Measurements from ENCODE around the gene CAMK2A.

The CAMK2A gene

GRCh38 chr5:150317048-150318003 is 27.8 kb upstream of the CAMK2A start:
- no peak for TF ChIP-seq CTCF (conservative IDR thresholded peaks at IDR 0.05; ENCODE audit: low read depth, low read length)
- H3K4me3 ChIP-seq (ENCODE audit: low read depth, low read length): no peak overlapping the region
- peak; percentile 95 for DNase-seq (ENCODE audit: low read depth)

GRCh38 chr5:150316320-150316719 is 26.7 kb upstream of the CAMK2A start:
- no peak for DNase-seq (ENCODE audit: low read depth)
- no peak for TF ChIP-seq CTCF (conservative IDR thresholded peaks at IDR 0.05; ENCODE audit: low read depth, low read length)
- no peak overlapping the region for H3K4me3 ChIP-seq (ENCODE audit: low read depth, low read length)

DNA sequence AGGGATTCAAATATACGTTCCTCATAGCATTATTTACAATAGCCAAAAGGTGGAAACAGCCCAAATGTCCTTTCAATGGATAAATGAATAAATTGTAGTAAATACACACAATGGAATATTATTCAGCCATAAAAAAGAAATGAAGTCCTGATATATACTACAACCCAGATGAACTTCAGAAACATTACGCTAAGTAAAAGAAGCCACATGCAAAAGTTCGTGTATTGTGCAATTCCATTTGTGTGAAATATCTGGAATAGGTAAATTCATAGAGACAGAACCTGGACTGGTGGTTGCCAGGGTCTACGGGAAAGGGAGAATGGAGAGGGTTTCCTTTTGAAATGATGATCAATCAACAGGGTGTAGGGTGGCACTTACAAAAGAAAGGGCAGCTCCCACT is 25.7 kb upstream of the CAMK2A start:
- DNase-seq (ENCODE audit: low read depth): no peak
- TF ChIP-seq CTCF (conservative IDR thresholded peaks at IDR 0.05; ENCODE audit: low read depth, low read length): no peak
- no peak overlapping the region for H3K4me3 ChIP-seq (ENCODE audit: low read depth, low read length)

DNA sequence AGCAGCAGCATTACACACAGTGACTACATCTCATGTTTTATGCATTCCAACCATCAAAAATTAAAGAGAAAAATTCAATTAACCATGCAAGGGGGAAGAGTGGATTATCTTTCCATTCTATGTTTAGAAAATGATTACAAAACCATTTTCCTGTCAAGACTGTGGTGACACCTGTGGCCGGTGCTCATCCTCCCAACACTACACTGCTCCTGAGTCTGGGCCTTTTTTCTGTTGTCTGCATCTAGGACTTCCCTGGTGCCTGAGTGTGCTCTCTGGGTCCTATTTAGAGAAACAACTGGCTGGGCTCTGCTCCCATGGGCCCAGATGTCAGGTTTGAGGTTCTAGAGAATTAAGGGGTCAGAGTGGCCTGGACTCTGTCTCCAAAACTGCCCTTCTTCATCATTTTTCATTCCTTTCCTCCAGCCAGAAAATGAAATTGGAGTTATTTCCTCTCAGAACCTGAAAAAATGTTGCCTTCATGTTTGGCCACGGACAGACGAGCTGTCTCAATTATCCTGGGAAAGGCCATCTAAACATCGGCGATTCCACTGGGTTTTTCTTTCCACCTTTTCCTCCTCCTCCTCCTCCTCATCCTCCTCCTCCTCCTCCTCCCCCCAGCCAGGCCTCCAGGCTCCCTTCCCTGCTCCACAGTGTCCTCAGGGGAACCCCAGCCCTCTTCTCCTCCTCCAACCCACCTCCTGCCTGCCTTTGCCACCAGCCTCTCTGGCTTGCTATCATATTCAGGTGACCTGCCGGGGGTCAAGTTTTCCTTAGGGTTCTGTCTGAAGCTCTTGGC is 24.5 kb upstream of the CAMK2A start:
- TF ChIP-seq CTCF (conservative IDR thresholded peaks at IDR 0.05; ENCODE audit: low read depth, low read length): no peak
- H3K4me3 ChIP-seq (ENCODE audit: low read depth, low read length): no peak overlapping the region
- DNase-seq (ENCODE audit: low read depth): no peak

DNA sequence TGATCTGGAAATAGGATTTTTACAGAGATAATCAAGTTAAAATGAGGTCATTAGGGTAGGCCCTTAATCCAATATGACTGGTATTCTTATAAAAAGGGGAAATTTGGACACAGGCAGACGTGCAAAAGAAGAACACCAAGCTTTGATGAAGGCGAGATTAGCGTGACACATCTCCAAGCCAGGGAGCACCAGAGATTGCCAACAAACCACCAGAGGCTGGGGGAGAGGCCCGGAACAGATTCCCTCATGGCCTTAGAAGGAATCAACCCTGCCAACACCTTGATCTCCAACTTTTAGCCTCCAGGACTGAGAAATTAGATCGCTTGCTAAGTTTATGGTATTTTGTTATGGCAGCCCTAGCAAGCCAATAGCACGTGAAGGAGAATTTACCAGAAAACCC is 23.9 kb upstream of the CAMK2A start:
- H3K4me3 ChIP-seq (ENCODE audit: low read depth, low read length): no peak overlapping the region
- no peak for DNase-seq (ENCODE audit: low read depth)
- TF ChIP-seq CTCF (conservative IDR thresholded peaks at IDR 0.05; ENCODE audit: low read depth, low read length): no peak

GRCh38 chr5:150312518-150312917 is 22.9 kb upstream of the CAMK2A start:
- H3K4me3 ChIP-seq (ENCODE audit: low read depth, low read length): no peak overlapping the region
- no peak for DNase-seq (ENCODE audit: low read depth)
- TF ChIP-seq CTCF (conservative IDR thresholded peaks at IDR 0.05; ENCODE audit: low read depth, low read length): no peak

Measured in choroid plexus epithelial cell (primary cell).